HG02870 (cell line): ENCODE data around the gene MAP3K5.

Experiments
- ATAC-seq: cut with Tn5 transposase; IDR thresholded peaks from one replicate; pipeline ENCODE4 v1.9.1; 2021; ENCODE audit warnings: mild to moderate bottlenecking, moderate library complexity; ENCODE audit not compliant: unreplicated experiment

Gene MAP3K5

DNA sequence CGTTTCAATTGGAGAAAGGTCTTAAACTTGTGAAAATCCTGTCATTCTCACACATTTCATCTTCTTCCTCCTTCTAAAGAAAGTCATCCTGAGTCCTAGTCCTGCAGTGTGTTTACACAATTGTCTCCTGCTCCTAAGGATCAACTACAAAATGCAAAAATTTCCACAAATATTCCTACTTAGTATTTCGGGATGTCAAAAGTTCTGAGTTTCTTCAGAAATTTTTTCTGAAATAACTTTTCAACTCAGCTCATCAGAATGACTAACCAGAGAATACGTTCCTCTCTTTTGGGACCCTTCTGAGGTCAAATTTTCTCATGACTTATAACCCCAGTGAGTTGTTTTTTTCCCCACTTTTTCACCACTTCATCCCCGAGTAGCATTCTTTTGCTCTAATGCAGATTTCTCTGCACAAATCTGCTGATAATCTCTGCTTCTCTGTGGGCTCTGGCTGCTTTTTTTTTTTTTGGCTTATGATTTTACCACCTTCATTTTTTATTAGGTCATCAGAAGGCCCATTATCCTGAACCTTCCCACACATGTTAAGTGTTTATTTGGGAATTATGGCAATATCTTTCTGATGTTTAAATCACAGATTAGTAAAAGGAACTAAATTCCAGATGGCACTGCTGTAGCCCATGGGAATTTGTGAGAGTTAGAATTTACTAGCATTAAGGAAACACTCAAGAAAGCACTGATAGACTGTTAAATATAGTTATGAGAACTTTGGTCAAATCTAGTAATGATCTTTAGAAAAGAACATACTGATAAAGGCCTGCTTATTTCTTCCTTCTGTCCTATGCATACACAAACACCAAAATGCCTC is 41.4 kb downstream of the MAP3K5 start:
- ATAC-seq: peak; percentile 25

DNA sequence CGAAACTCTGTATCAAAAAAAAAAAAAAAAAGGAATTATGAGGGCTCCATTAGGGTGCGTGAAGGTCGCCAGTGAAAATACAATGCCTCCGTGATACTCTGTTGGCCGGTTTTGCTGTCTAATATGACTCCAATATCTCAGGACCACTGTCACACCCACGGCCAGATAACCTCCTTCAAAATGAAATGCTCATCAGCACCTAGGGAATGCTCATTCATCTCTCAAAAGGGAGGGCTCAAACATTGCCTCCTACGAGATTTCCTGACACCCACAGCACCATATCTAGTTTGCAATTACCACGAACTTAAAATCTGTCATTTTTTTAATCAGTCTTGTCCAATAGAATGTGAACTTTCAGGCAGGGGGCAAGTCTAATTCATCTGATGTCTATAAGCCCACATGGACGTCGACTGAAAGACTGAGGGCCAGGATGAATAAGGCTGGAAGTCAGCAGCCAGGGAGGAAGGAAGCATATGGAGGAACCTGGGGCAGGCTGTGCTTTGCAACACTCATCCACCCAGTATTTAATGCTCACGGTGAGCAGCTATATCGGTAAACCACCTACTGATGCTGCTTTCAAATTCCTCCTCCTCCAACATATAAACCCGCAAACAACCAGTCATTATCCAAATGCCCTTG is 42.8 kb downstream of the MAP3K5 start:
- no peak for ATAC-seq

DNA sequence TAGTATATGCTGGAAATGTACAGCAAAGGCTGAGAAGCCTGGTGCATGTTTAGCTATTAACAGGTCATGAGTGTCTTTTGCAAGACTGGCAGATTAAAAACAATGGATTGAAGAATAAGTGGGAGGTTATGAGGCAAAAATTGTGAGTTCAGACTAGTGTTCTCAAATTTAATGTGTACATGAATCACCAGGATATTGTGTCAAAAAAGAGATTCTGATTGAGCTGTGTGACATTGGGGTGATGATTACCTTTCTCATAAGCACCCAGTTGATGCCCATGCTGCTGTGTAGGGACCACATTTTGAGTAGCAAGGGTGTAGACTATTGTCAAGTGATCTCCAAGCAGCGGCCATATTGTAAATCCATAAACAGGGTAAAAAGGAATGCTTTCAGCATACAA is 44.8 kb downstream of the MAP3K5 start:
- no peak for ATAC-seq

DNA sequence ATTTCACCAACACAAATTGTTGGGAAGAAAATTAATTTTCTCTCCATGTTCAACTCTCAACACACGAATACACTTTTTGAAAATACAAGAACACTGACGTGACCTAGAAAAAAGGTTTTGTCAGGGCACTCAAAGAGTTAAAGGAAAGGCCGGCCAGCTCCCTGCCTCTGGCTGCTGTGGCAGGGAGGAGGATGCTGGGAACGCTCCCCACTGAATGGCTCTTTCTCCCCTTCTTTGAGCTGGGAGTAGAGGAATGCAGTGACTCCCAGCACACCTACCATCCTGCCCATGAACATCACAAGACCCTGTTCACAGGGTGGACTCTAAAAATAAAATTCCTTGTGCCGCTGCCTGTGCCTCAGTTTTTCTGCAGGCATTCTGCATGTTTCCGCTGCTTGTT is 47.0 kb downstream of the MAP3K5 start:
- no peak for ATAC-seq

- ATAC-seq: no peak
Measured at GRCh38 chr6:136744889-136745288, 47.4 kb downstream of the MAP3K5 start.

DNA sequence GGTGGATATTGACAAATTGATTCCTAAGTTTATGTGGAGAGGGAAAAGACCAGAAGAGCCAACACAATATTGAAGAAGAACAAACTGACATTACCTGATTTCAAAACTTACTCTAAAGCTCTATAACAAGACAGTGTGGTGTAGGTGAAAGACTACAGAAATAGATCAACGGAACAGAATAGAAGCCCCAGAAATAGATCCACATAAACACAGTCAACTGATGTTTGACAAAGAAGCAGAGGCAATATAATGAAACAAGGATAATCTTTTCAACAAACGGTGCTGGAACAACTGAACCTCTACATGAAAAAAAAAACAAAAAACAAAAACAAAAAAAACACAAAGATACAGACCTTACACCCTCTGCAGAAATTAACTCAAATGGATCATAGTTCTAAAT is 50.2 kb downstream of the MAP3K5 start:
- no peak for ATAC-seq

DNA sequence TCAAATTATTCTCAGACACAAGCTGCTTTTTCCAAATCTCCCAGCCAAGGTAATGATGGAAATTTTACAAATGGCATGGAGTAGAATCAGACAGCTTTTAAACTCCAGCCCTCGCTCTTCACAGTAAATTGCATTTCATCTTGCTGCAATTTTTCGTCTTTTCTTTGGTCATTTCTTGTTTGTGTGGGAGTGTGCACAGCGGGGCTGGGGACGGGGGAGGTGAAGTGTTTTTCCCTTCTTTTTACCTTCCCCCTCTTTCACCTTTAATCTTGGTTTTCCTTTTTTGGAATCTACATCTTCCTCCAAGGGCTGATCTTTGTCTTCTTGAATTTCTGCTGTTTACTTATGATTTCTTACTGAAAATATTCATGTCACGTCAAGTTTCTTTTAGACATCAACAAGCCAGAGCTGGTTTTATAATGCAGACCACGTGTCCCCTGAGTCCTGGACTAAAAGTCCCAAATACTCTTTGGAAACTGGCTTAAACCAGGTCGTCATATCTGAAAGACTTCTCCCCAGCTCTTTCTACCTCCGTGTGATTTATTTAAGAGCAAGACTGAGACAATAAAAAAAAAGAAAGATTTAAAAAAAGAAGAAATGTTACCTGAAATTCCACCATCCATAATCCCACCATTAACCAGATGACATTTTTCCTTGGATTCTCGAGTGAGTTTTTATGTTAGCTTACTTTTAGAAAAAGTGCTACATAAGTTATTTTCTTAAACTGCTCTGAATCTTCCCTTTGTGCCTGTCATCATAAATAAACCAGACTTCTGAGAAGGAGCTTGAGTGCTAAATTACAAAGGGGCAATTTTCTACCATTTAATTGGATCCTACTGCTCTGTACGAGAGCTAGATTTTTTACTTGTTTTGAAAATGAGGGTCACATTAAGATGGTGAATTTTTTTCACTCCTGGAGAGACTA is 52.0 kb downstream of the MAP3K5 start:
- no peak for ATAC-seq

- no peak for ATAC-seq
Measured at GRCh38 chr6:136739501-136739900, 52.8 kb downstream of the MAP3K5 start.

- ATAC-seq: no peak
Measured at GRCh38 chr6:136739071-136739470, 53.2 kb downstream of the MAP3K5 start.

GRCh38 chr6:136738692-136739057 is 53.6 kb downstream of the MAP3K5 start:
- ATAC-seq: no peak

- ATAC-seq: no peak
Measured at GRCh38 chr6:136737871-136738691, 54.2 kb downstream of the MAP3K5 start.

DNA sequence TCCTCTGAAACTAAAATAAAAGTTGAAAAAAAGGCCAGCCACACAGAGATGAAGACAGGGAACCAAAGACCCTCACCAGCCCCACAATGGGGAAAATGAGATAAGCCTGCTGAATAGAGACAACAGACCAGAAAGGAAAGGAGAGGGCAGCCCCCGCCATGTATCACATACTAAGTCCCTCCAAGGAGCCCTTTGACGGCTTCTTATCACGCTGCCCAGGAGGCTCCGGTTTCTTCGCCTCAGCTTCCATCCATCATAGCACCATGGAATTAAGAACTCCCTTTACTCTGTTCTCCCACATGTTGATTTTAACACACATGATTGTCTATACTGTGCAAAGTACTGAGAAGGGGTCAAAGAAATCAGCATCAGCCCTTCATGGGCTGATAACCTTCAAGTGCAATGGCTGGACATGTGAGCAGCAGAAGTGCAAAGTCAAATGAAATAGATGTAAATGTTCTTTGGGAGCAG is 54.9 kb downstream of the MAP3K5 start:
- no peak for ATAC-seq

GRCh38 chr6:136736281-136736960 is 55.9 kb downstream of the MAP3K5 start:
- ATAC-seq: no peak

GRCh38 chr6:136734977-136735376 is 57.3 kb downstream of the MAP3K5 start:
- ATAC-seq: no peak

GRCh38 chr6:136732889-136733288 is 59.4 kb downstream of the MAP3K5 start:
- ATAC-seq: no peak

GRCh38 chr6:136729832-136730231 is 62.4 kb downstream of the MAP3K5 start:
- ATAC-seq: no peak

DNA sequence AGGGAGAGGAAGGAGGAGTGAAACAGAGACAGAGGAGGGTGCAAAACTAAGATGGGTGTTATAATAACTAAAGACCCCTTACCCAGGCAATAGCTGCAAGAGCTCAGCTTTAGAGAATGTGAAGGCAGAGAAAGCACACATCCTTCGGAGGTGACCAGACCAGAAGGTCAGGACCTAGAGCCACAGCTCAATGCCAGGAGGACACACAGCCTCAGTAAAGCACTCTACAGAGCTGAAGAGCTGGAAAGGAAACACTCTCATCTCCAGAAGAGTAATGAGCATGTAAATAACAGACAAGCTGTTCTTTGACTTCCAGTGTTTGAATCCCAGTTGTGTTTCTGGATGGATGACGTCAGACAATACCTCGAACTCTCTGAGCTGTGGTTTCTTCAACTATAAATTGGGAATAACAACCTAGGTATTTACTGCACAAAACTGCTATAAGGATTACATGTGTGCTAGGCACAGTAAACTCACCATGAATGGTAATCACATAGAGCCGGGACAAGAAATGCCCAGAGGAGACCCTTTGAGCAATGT is 63.2 kb downstream of the MAP3K5 start:
- no peak for ATAC-seq

DNA sequence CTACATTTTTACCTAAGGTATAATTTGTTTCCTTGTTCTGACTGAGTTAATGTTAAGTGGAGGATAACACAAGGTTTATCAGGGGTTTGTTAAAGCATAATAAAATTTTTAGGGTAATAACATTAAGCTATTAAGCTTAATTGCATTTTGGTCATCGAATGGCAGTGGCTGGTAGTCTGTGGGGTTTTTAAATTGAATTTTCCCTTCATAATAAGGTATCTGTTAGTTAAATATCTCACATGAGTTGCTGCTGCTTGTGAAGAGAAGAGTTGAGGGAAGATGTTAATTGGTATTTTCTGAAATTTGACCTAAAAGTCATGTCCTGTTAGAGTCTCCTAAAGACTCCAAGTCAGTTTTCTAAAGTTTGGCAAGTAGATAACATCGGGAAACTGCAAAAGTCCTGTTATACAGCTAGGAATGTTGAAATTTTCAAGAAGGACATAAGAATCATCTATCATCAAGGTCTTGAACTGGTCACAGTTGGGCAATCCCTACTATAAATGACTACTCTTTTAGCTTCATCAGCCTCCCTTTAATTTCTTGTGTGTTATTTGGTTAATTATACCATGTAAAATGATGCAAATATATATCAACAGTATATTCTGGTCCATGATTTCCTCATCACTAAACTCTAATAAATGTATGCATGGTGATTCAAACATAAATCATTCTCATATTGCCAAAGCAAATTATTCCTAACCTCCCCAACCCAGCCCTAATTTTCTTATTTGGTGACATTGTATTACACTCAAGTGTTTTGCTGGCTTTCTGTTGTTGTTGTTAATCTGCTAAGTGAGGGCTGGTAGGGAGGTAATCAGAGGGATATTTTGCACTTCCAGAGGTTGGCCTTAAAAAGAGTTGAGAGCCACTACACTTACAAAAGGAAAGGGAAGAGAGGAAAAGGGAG is 64.0 kb downstream of the MAP3K5 start:
- no peak for ATAC-seq
